GM23338 (cell line): Measurements from ENCODE around the gene RRBP1. TPM values are rescaled to one million over a fixed set of nuclear protein-coding genes. Genes with fewer than 3 reads are reported as not detected.

ENCODE experiments used
- ATAC-seq: fragments of 200-7000 bp; cut with Tn5 transposase; 3 replicates; pipeline ENCODE4 v1.9.1; 2020
- DNase-seq: peaks from one replicate; pipeline ENCODE4 v3.0.0-alpha.2; 2015; ENCODE audit warnings: low spot score
- H2AFZ ChIP-seq: fragments of 200-600 bp; sonication (generic); 2 replicates; pipeline ENCODE4 v1.8.0; 2016; ENCODE audit warnings: antibody characterized with exemption, mild to moderate bottlenecking, moderate library complexity
- H3F3A ChIP-seq: fragments of 200-600 bp; sonication (generic); replicated peaks from 2 replicates; pipeline ENCODE4 v1.8.0; 2017; ENCODE audit warnings: antibody characterized with exemption, mixed run types, low read depth
- H3K27ac ChIP-seq: fragments of 200-600 bp; sonication (generic); 2 replicates; pipeline ENCODE4 v1.6.1; 2016; ENCODE audit warnings: low read depth
- H3K27me3 ChIP-seq: fragments of 200-600 bp; sonication (generic); 2 replicates; pipeline ENCODE4 v1.8.0; 2016; ENCODE audit warnings: mild to moderate bottlenecking, mixed run types, moderate library complexity; ENCODE audit not compliant: insufficient read depth
- H3K36me3 ChIP-seq: fragments of 200-600 bp; sonication (generic); 2 replicates; pipeline ENCODE4 v1.8.0; 2016; ENCODE audit warnings: mild to moderate bottlenecking; ENCODE audit not compliant: insufficient read depth
- H3K4me1 ChIP-seq: fragments of 200-600 bp; sonication (generic); 2 replicates; pipeline ENCODE4 v1.8.0; 2016; ENCODE audit warnings: mild to moderate bottlenecking, moderate library complexity; ENCODE audit not compliant: insufficient read depth
- H3K4me2 ChIP-seq: fragments of 200-600 bp; sonication (generic); 2 replicates; pipeline ENCODE4 v1.7.1; 2017; ENCODE audit warnings: mixed run types
- H3K4me3 ChIP-seq: fragments of 200-600 bp; sonication (generic); 2 replicates; pipeline ENCODE4 v1.6.1; 2016; ENCODE audit warnings: mixed run types
- H3K79me2 ChIP-seq: fragments of 200-600 bp; sonication (generic); replicated peaks from 2 replicates; pipeline ENCODE4 v1.8.0; 2017; ENCODE audit warnings: mild to moderate bottlenecking; ENCODE audit not compliant: insufficient read depth
- H3K9me2 ChIP-seq: fragments of 200-600 bp; sonication (generic); 2 replicates; pipeline ENCODE4 v1.8.0; 2017; ENCODE audit not compliant: insufficient read depth
- H4K20me1 ChIP-seq: fragments of 200-600 bp; sonication (generic); replicated peaks from 2 replicates; pipeline ENCODE4 v1.8.0; 2017; ENCODE audit warnings: mild to moderate bottlenecking; ENCODE audit not compliant: insufficient read depth
- H3K27ac Mint-ChIP-seq: 2 replicates; pipeline ENCODE4 v1.8.0; 2020; ENCODE audit warnings: inconsistent platforms, mild to moderate bottlenecking, moderate library complexity, mixed read lengths
- H3K27me3 Mint-ChIP-seq: 3 replicates; pipeline ENCODE4 v1.8.0; 2022; ENCODE audit warnings: low read depth, mild to moderate bottlenecking, moderate library complexity, mixed read lengths, inconsistent platforms; ENCODE audit not compliant: insufficient read depth, poor library complexity
- H3K36me3 Mint-ChIP-seq: 3 replicates; pipeline ENCODE4 v1.8.0; 2021; ENCODE audit warnings: low read depth, mild to moderate bottlenecking, inconsistent platforms, moderate library complexity, mixed read lengths
- H3K4me1 Mint-ChIP-seq: 3 replicates; pipeline ENCODE4 v1.8.0; 2020; ENCODE audit warnings: mild to moderate bottlenecking, inconsistent platforms, mixed read lengths
- H3K4me3 Mint-ChIP-seq: 3 replicates; pipeline ENCODE4 v1.8.0; 2021; ENCODE audit warnings: moderate library complexity, mild to moderate bottlenecking, inconsistent platforms, mixed read lengths
- H3K9me3 Mint-ChIP-seq: 3 replicates; pipeline ENCODE4 v1.8.0; 2020; ENCODE audit warnings: moderate library complexity, mild to moderate bottlenecking, inconsistent platforms, mixed read lengths
- CREB1 ChIP-seq: fragments of 250-450 bp; sonication (Bioruptor Pico); IDR thresholded peaks from 2 replicates; pipeline ENCODE4 v1.5.0; 2020; ENCODE audit warnings: low read depth, mild to moderate bottlenecking, moderate library complexity
- EZH2 ChIP-seq: fragments of 200-600 bp; sonication (generic); IDR thresholded peaks from one replicate; pipeline ENCODE4 v1.8.0; 2017; ENCODE audit warnings: antibody characterized with exemption, mild to moderate bottlenecking, low read depth; ENCODE audit not compliant: unreplicated experiment
- EZH2phosphoT487 ChIP-seq: fragments of 200-600 bp; sonication (generic); IDR thresholded peaks from one replicate; pipeline ENCODE4 v1.8.1; 2018; ENCODE audit warnings: antibody characterized with exemption; ENCODE audit not compliant: unreplicated experiment
- JUNB ChIP-seq: IDR thresholded peaks from one replicate; pipeline ENCODE4 v1.6.1; 2016; ENCODE audit warnings: antibody characterized with exemption; ENCODE audit not compliant: unreplicated experiment
- NANOG ChIP-seq: IDR thresholded peaks from 2 replicates; pipeline ENCODE4 v1.6.1; 2016; ENCODE audit warnings: antibody characterized with exemption, borderline replicate concordance
- POLR2AphosphoS5 ChIP-seq: IDR thresholded peaks from 2 replicates; pipeline ENCODE4 v1.6.1; 2016; ENCODE audit warnings: antibody characterized with exemption, low read depth
- STAT1 ChIP-seq: IDR thresholded peaks from one replicate; pipeline ENCODE4 v1.6.1; 2016; ENCODE audit warnings: antibody characterized with exemption; ENCODE audit not compliant: unreplicated experiment
- ZNF114 ChIP-seq: fragments of 250-450 bp; sonication (Bioruptor Pico); IDR thresholded peaks from 2 replicates; pipeline ENCODE4 v1.5.0; 2020; ENCODE audit warnings: mild to moderate bottlenecking, moderate library complexity
- ZNF331 ChIP-seq: fragments of 250-450 bp; sonication (Bioruptor Pico); IDR thresholded peaks from 2 replicates; pipeline ENCODE4 v1.5.0; 2020; ENCODE audit warnings: low read depth, mild to moderate bottlenecking, moderate library complexity
- polyA plus RNA-seq: library from polyadenylated mRNA; unstranded; fragments of >200 nt; fragmentation: Nextera tagmentation; extraction: Ambion mirVana; gene quantifications from 2 replicates; pipeline ENCODE4 v1.2.1, GENCODE V29; 2016
- total RNA-seq: library from RNA; depleted of rRNA; stranded (reverse); fragments of >200 nt; shearing (Covaris generic); gene quantifications from 2 replicates; pipeline ENCODE4 v1.2.3, GENCODE V29; 2014
- TF ChIP-seq, protein P1 (sequence below): fragments of 250-450 bp; sonication (Bioruptor Pico); IDR thresholded peaks from 2 replicates; pipeline ENCODE4 v1.5.0; 2020; ENCODE audit warnings: mild to moderate bottlenecking, moderate library complexity
- TF ChIP-seq, protein P2 (sequence below), 2 experiments: fragments of 200-600 bp in 1 of 2; sonication (generic) in 1 of 2; conservative IDR thresholded peaks; 2 replicates each; pipeline versions ENCODE4 v1.5.1 to v1.6.1; 2016 to 2017; ENCODE audit warnings: antibody characterized with exemption in 2 of 2, low read depth in 2 of 2, mild to moderate bottlenecking in 2 of 2, moderate library complexity in 1 of 2

RRBP1 gene
- total and polyA plus RNA-seq, 2 experiments from 2014 or later, result 105 to 113 TPM

DNA sequence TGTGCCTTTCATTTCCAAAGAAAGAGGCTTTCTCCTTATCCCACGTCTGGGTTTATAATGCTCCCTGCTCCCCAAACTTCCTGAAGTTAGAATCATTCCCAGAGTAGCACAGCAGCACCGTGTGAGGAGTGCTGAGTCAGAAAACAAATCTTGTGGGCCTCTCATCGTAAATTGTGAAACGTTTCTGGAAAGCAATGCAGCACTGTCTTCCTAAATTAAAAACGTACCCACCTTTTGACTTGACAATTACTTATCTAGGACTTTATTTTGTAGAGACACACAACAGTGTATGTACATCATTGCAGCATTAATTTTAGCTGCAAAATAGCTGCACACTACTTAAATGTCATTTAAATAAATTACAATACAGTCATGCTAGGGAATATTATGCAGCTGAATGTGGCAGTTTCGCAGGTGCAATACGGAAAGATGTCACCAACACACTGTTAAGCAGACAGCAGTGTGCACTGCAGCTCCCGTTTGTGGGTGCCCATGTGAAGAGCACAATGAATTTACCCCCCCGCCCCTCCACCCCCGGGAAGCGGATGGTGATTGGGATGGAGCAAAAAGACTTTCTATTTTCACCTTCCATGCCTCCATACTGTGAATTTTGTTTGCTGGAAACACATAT, 30.8 kb downstream of the RRBP1 start:
- Histone ChIP-seq H4K20me1 (peaks cover 11% of the 10 kb centered on the region; the same call in 1 of the 2 replicates), H2AFZ (no peak overlapping the region), H3K79me2 (peaks cover 90% of the 10 kb centered on the region), H3K9me2 (no peaks in the 10 kb centered on the region), H3K4me3 (no peak overlapping the region), H3K4me1 (peaks cover 23% of the 10 kb centered on the region), H3K27me3 (no peaks in the 10 kb centered on the region), H3K27ac (no peak overlapping the region), H3K36me3 (no peaks in the 10 kb centered on the region), H3F3A (no peaks in the 10 kb centered on the region), H3K4me2 (no peak overlapping the region)
- peaks cover 56% of the 10 kb centered on the region for H3K4me1 Mint-ChIP-seq
- H3K9me3 Mint-ChIP-seq, result no peaks in the 10 kb centered on the region
- TF ChIP-seq POLR2AphosphoS5 (no peak), NANOG (no peak), ZNF331 (CRISPR knock-in tag) (no peak), STAT1 (no peak), EZH2phosphoT487 (no peak), CREB1 (no peak), JUNB (no peak), ZNF114 (CRISPR knock-in tag) (no peak), EZH2 (no peak)
- TF ChIP-seq, protein P1, sequence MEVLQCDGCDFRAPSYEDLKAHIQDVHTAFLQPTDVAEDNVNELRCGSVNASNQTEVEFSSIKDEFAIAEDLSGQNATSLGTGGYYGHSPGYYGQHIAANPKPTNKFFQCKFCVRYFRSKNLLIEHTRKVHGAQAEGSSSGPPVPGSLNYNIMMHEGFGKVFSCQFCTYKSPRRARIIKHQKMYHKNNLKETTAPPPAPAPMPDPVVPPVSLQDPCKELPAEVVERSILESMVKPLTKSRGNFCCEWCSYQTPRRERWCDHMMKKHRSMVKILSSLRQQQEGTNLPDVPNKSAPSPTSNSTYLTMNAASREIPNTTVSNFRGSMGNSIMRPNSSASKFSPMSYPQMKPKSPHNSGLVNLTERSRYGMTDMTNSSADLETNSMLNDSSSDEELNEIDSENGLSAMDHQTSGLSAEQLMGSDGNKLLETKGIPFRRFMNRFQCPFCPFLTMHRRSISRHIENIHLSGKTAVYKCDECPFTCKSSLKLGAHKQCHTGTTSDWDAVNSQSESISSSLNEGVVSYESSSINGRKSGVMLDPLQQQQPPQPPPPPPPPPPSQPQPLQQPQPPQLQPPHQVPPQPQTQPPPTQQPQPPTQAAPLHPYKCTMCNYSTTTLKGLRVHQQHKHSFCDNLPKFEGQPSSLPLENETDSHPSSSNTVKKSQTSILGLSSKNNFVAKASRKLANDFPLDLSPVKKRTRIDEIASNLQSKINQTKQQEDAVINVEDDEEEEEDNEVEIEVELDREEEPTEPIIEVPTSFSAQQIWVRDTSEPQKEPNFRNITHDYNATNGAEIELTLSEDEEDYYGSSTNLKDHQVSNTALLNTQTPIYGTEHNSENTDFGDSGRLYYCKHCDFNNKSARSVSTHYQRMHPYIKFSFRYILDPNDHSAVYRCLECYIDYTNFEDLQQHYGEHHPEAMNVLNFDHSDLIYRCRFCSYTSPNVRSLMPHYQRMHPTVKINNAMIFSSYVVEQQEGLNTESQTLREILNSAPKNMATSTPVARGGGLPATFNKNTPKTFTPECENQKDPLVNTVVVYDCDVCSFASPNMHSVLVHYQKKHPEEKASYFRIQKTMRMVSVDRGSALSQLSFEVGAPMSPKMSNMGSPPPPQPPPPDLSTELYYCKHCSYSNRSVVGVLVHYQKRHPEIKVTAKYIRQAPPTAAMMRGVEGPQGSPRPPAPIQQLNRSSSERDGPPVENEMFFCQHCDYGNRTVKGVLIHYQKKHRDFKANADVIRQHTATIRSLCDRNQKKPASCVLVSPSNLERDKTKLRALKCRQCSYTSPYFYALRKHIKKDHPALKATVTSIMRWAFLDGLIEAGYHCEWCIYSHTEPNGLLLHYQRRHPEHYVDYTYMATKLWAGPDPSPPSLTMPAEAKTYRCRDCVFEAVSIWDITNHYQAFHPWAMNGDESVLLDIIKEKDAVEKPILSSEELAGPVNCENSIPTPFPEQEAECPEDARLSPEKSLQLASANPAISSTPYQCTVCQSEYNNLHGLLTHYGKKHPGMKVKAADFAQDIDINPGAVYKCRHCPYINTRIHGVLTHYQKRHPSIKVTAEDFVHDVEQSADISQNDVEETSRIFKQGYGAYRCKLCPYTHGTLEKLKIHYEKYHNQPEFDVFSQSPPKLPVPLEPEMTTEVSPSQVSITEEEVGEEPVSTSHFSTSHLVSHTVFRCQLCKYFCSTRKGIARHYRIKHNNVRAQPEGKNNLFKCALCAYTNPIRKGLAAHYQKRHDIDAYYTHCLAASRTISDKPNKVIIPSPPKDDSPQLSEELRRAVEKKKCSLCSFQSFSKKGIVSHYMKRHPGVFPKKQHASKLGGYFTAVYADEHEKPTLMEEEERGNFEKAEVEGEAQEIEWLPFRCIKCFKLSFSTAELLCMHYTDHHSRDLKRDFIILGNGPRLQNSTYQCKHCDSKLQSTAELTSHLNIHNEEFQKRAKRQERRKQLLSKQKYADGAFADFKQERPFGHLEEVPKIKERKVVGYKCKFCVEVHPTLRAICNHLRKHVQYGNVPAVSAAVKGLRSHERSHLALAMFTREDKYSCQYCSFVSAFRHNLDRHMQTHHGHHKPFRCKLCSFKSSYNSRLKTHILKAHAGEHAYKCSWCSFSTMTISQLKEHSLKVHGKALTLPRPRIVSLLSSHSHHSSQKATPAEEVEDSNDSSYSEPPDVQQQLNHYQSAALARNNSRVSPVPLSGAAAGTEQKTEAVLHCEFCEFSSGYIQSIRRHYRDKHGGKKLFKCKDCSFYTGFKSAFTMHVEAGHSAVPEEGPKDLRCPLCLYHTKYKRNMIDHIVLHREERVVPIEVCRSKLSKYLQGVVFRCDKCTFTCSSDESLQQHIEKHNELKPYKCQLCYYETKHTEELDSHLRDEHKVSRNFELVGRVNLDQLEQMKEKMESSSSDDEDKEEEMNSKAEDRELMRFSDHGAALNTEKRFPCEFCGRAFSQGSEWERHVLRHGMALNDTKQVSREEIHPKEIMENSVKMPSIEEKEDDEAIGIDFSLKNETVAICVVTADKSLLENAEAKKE (CRISPR knock-in tag), result no peak
- TF ChIP-seq, protein P2, sequence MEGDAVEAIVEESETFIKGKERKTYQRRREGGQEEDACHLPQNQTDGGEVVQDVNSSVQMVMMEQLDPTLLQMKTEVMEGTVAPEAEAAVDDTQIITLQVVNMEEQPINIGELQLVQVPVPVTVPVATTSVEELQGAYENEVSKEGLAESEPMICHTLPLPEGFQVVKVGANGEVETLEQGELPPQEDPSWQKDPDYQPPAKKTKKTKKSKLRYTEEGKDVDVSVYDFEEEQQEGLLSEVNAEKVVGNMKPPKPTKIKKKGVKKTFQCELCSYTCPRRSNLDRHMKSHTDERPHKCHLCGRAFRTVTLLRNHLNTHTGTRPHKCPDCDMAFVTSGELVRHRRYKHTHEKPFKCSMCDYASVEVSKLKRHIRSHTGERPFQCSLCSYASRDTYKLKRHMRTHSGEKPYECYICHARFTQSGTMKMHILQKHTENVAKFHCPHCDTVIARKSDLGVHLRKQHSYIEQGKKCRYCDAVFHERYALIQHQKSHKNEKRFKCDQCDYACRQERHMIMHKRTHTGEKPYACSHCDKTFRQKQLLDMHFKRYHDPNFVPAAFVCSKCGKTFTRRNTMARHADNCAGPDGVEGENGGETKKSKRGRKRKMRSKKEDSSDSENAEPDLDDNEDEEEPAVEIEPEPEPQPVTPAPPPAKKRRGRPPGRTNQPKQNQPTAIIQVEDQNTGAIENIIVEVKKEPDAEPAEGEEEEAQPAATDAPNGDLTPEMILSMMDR (conservative IDR thresholded peaks at IDR 0.05; ENCODE audit: low read depth in 2 of 2), result no peak
- DNase-seq, result no peak
- ATAC-seq, result no peak
- H3K27me3 Mint-ChIP-seq, result peaks cover 17% of the 10 kb centered on the region
- H3K4me3 Mint-ChIP-seq, result no peak overlapping the region
- H3K36me3 Mint-ChIP-seq, result peaks cover 18% of the 10 kb centered on the region
- peak overlapping the region; percentile 78; the same call in 1 of the 2 replicates for H3K27ac Mint-ChIP-seq
